ENCODE data around the gene EGFL7. TPM values are rescaled to one million over a fixed set of nuclear protein-coding genes. Genes with fewer than 3 reads are reported as not detected.

The EGFL7 gene
- total and polyA plus RNA-seq, 11 donors: 56.4 to 142 (median 94.5) TPM

DNA sequence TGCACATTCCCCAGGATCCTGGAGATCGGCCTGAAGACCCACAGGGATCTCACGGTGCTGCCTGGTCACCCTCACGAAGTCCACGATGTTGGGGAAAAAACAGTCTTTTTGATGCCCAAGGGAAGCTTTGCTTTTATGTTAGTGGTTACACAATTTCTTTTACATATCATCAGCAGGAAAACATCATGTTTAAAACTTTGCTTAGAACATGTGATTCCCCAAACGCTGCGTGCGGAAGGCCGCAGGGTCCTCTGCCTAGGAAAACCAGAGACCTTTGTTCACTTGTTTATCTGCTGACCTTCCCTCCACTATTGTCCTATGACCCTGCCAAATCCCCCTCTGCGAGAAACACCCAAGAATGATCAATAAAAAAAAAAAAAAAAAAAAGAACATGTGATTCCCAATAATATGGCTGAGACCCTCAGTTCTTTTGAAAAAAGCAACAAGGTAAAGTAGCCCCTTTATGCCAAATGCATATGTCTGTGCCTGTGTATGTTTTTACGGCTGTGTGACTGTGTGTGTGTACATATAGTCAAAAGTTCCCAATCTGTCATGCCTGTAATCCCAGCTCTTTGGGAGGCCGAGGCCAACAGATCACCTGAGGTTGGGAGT, 36.0 kb downstream of the EGFL7 start:
- Histone ChIP-seq H3K4me3 (no peak overlapping the region), H3K27me3 (peaks cover 0 to 18% (median 3%) of the 10 kb centered on the region in 9 donors), H3K9me3 (no peaks in the 10 kb centered on the region), H3K4me1 (peaks cover 0 to 32% (median 10%) of the 10 kb centered on the region in 12 donors), H3K27ac (no peak overlapping the region), H3K36me3 (no peaks in the 10 kb centered on the region)
- WGBS, 4 donors: 90 to 93% (median 92%) methylated on average over 10 to 11 of the region's 11 CpGs
- intact Hi-C loops (cut with DNase I): loop anchor here in 2 of 10 donors (10.0 kb wide), 1 partner anchor 214 kb away; the partner anchor contains the start of gene SEC16A (in 2 of the 2)
- ATAC-seq (no peak), DNase-seq (no peak)
- TF ChIP-seq POLR2A (IDR thresholded peaks at IDR 0.05): no peak
- TF ChIP-seq, protein P1, sequence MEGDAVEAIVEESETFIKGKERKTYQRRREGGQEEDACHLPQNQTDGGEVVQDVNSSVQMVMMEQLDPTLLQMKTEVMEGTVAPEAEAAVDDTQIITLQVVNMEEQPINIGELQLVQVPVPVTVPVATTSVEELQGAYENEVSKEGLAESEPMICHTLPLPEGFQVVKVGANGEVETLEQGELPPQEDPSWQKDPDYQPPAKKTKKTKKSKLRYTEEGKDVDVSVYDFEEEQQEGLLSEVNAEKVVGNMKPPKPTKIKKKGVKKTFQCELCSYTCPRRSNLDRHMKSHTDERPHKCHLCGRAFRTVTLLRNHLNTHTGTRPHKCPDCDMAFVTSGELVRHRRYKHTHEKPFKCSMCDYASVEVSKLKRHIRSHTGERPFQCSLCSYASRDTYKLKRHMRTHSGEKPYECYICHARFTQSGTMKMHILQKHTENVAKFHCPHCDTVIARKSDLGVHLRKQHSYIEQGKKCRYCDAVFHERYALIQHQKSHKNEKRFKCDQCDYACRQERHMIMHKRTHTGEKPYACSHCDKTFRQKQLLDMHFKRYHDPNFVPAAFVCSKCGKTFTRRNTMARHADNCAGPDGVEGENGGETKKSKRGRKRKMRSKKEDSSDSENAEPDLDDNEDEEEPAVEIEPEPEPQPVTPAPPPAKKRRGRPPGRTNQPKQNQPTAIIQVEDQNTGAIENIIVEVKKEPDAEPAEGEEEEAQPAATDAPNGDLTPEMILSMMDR (IDR thresholded peaks at IDR 0.05): no peak

DNA sequence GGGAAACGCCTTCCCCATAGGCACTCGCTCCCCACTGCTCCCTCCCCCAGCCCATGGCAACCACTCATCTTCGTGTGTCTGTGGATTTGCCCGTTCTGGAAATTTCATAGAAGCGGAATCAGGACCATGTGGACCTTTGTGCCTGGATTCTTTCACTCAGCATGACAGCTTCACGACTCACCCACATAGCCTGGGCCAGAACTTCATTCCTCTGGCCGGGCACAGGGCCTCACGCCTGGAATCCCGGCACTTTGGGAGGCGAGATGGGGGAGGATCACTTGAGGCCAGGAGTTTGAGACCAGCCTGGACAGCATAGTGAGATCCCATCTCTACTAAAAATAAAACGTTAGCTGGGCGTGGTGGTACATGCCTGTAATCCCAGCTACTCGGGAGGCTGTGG, 37.6 kb downstream of the EGFL7 start:
- Histone ChIP-seq H3K9me3 (no peaks in the 10 kb centered on the region), H3K27ac (no peak overlapping the region), H3K27me3 (peaks cover 0 to 18% (median 3%) of the 10 kb centered on the region in 9 donors), H3K4me3 (no peak overlapping the region), H3K4me1 (peaks cover 0 to 25% (median 2%) of the 10 kb centered on the region in 12 donors), H3K36me3 (no peaks in the 10 kb centered on the region)
- TF ChIP-seq POLR2A (IDR thresholded peaks at IDR 0.05): no peak
- TF ChIP-seq, protein P1 (IDR thresholded peaks at IDR 0.05): no peak
- intact Hi-C loops (cut with DNase I): no loop called here
- no peak for DNase-seq
- no peak for ATAC-seq
- 62 to 83% (median 78%) methylated on average over 12 to 13 of the region's 13 CpGs for WGBS, 4 donors

DNA sequence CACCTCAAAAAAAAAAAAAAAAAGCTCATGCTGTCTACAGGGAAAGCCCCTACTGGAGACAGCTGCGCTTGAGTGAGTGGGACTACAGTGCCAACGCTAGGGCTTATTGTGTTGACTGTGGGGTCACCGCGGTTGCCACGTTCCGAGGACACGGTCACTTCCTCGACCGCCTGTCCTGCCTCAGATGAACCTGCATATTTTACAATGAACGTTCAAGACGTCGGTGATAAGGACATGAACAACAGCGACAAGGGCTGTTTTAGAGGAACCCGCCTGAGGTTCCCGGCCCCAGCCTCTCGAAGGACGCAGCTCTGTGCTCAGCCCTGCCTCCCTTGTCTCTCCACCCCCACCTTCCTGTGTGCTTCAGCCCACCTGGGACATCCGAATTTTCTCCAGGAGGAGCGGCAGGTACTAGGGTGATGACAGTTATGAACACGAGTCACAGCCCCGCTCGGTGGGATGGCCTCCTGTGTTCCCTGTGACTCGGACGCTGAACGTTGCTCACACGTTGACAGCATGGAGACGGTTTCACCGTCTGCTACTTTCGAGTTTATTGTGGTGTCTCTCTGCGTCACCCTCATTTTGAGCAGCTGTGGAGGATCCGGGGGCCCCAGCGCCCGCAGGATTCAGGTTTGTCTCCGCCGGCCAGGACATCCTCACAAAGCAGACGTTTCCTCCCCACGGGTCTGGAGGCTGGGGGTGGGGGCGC, 38.4 kb downstream of the EGFL7 start:
- TF ChIP-seq, protein P1 (IDR thresholded peaks at IDR 0.05): no peak
- no peak for TF ChIP-seq POLR2A (IDR thresholded peaks at IDR 0.05)
- intact Hi-C loops (cut with DNase I): no loop called here
- no peak for DNase-seq
- Histone ChIP-seq H3K9me3 (no peaks in the 10 kb centered on the region), H3K27me3 (peaks cover 0 to 18% (median 3%) of the 10 kb centered on the region in 9 donors), H3K36me3 (no peaks in the 10 kb centered on the region), H3K4me3 (peak overlapping the region in 2 of 12 donors; percentile 4 to 23), H3K4me1 (peaks cover 0 to 25% (median 2%) of the 10 kb centered on the region in 12 donors), H3K27ac (no peak overlapping the region)
- WGBS, 4 donors: 23 to 44% (median 24%) methylated on average over 31 to 38 of the region's 38 CpGs
- ATAC-seq: peak in 3 of 4 donors; percentile 13 to 32 (median 13)

DNA sequence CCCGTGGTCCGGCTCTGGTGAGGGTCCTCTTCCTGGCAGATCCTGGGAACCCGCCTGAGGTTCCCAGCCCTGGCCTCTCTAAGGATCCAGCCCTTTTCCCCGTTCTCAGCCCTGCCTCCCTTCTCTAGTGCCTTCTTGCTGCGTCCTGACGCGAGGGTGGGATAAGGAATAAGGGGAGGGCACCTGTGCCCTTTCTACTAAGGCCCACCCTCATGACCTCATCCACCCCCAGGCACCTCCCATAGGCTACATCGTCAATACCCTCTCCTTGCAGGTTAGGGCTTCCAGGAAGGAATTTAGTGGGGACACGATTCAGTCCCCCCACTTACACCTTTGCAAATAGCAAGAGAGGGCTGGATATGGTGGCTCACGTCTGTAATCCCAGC, 38.9 kb downstream of the EGFL7 start:
- H3K27ac ChIP-seq: no peak overlapping the region
- WGBS, 4 donors: 47 to 66% (median 56%) methylated on average over 8 to 10 of the region's 10 CpGs
- peaks cover 0 to 25% (median 2%) of the 10 kb centered on the region in 12 donors for H3K4me1 ChIP-seq
- H3K36me3 ChIP-seq: no peaks in the 10 kb centered on the region
- no peak for ATAC-seq
- DNase-seq: no peak
- peak overlapping the region in 1 of 12 donors; percentile 23 for H3K4me3 ChIP-seq
- intact Hi-C loops (cut with DNase I): no loop called here
- peaks cover 0 to 18% (median 3%) of the 10 kb centered on the region in 9 donors for H3K27me3 ChIP-seq
- no peaks in the 10 kb centered on the region for H3K9me3 ChIP-seq
- TF ChIP-seq, protein P1 (IDR thresholded peaks at IDR 0.05): no peak
- no peak for TF ChIP-seq POLR2A (IDR thresholded peaks at IDR 0.05)
